DND-41 (cell line): ENCODE data around the gene FGF14.

Experiments
- ATAC-seq: fragments of 200-7000 bp; cut with Tn5 transposase; 3 replicates; pipeline ENCODE4 v1.9.1; 2021; ENCODE audit warnings: low read depth; ENCODE audit not compliant: insufficient read depth
- DNase-seq: peaks from one replicate; pipeline ENCODE4 v3.0.0-alpha.2; 2020
- H2AFZ ChIP-seq: 2 replicates; pipeline ENCODE4 v1.6.0; 2012; ENCODE audit warnings: low read depth, low read length
- H3K27ac ChIP-seq: 2 replicates; pipeline ENCODE4 v1.5.1; 2012; ENCODE audit warnings: low read length, inconsistent platforms
- H3K27me3 ChIP-seq: fragments of 200-600 bp; sonication (generic); 2 replicates; pipeline ENCODE4 v1.6.0; 2012; ENCODE audit warnings: low read length, mild to moderate bottlenecking, inconsistent platforms; ENCODE audit not compliant: insufficient read depth, poor library complexity
- H3K36me3 ChIP-seq: 2 replicates; pipeline ENCODE4 v1.5.1; 2012; ENCODE audit warnings: low read length, inconsistent platforms; ENCODE audit not compliant: insufficient read depth
- H3K4me1 ChIP-seq: 2 replicates; pipeline ENCODE4 v1.5.1; 2012; ENCODE audit warnings: mild to moderate bottlenecking, low read length; ENCODE audit not compliant: insufficient read depth
- H3K4me2 ChIP-seq: 2 replicates; pipeline ENCODE4 v1.6.0; 2012; ENCODE audit warnings: mild to moderate bottlenecking, moderate library complexity, low read length, inconsistent platforms; ENCODE audit not compliant: insufficient read depth
- H3K4me3 ChIP-seq, 2 experiments: fragments of 200-600 bp in 1 of 2; shearing (Covaris generic) in 1 of 2; 2 replicates each; pipeline ENCODE4 v1.5.1; 2012 to 2016; ENCODE audit warnings: inconsistent platforms in 2 of 2, low read length in 2 of 2, mild to moderate bottlenecking in 2 of 2, low read depth in 1 of 2, moderate library complexity in 1 of 2
- H3K79me2 ChIP-seq: 2 replicates; pipeline ENCODE4 v1.6.0; 2012; ENCODE audit warnings: low read length, inconsistent platforms; ENCODE audit not compliant: insufficient read depth
- H3K9ac ChIP-seq: 2 replicates; pipeline ENCODE4 v1.6.0; 2012; ENCODE audit warnings: low read depth, mild to moderate bottlenecking, inconsistent platforms, low read length, moderate library complexity
- H3K9me3 ChIP-seq: 2 replicates; pipeline ENCODE4 v1.5.1; 2012; ENCODE audit warnings: low read length, moderate library complexity, mild to moderate bottlenecking, inconsistent platforms; ENCODE audit not compliant: insufficient read depth, severe bottlenecking
- H4K20me1 ChIP-seq: 2 replicates; pipeline ENCODE4 v1.6.0; 2012; ENCODE audit warnings: low read length; ENCODE audit not compliant: insufficient read depth
- EZH2 ChIP-seq: IDR thresholded peaks from 3 replicates; pipeline ENCODE4 v1.6.1; 2012; ENCODE audit warnings: borderline replicate concordance, low read depth, mild to moderate bottlenecking, moderate library complexity, low read length, inconsistent platforms; ENCODE audit not compliant: severe bottlenecking
- TF ChIP-seq, protein P1 (sequence below): IDR thresholded peaks from 2 replicates; pipeline ENCODE4 v1.5.1; 2012; ENCODE audit warnings: borderline replicate concordance, low read length, moderate library complexity, mild to moderate bottlenecking; ENCODE audit not compliant: poor library complexity, severe bottlenecking; ENCODE audit errors: extremely low read depth

FGF14 gene

DNA sequence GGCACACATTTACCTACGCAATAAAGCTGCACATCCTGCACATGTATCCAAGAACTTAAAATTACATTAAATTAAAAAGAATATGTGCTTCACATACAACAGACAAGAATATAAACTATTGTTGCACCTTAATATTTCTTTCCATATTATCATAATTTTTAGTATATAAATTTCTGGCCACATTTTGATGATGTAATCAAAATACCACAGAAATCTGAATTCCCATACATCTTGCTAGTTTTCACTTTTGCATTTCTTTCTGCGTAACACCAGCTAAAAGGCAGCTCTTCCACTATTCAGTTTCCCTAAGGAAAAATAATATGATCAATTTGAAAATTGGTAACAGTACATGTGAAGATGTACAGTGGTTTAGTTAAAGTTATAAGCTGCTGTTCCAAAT lies 42.6 kb downstream of the FGF14 start:
- TF ChIP-seq EZH2 = no peak
- TF ChIP-seq, protein P1, sequence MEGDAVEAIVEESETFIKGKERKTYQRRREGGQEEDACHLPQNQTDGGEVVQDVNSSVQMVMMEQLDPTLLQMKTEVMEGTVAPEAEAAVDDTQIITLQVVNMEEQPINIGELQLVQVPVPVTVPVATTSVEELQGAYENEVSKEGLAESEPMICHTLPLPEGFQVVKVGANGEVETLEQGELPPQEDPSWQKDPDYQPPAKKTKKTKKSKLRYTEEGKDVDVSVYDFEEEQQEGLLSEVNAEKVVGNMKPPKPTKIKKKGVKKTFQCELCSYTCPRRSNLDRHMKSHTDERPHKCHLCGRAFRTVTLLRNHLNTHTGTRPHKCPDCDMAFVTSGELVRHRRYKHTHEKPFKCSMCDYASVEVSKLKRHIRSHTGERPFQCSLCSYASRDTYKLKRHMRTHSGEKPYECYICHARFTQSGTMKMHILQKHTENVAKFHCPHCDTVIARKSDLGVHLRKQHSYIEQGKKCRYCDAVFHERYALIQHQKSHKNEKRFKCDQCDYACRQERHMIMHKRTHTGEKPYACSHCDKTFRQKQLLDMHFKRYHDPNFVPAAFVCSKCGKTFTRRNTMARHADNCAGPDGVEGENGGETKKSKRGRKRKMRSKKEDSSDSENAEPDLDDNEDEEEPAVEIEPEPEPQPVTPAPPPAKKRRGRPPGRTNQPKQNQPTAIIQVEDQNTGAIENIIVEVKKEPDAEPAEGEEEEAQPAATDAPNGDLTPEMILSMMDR = no peak
- DNase-seq = no peak
- no peaks in the 10 kb centered on the region for H3K4me1 ChIP-seq

DNA sequence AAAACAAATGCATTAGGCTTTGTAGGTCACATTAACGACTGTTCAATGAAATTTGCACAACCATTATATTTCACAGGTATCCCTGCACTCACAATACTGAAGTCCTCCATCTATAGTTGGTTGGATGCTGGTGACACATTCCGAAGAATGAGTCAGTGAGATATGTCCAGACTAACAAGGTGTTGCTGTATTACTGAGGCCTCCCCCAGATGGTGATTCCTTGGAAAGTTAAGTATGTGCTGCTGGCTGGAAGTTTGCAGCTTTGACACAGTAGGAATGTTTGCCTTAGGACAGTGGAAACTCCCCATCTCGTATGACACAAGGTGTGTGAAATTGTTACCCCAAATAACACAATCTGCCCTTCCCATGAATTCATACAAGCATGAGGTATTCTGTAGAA lies 46.6 kb downstream of the FGF14 start:
- no peak for ATAC-seq

More for the DNA sequence above, 42.6 kb downstream of the FGF14 start:
- Histone ChIP-seq H3K4me3 (no peak overlapping the region), H4K20me1 (no peaks in the 10 kb centered on the region), H3K27ac (no peak overlapping the region), H3K79me2 (no peaks in the 10 kb centered on the region), H3K27me3 (no peaks in the 10 kb centered on the region), H3K9ac (no peak overlapping the region), H2AFZ (no peak overlapping the region), H3K4me2 (no peak overlapping the region), H3K9me3 (no peaks in the 10 kb centered on the region), H3K36me3 (no peaks in the 10 kb centered on the region)
- ATAC-seq = no peak

DNA sequence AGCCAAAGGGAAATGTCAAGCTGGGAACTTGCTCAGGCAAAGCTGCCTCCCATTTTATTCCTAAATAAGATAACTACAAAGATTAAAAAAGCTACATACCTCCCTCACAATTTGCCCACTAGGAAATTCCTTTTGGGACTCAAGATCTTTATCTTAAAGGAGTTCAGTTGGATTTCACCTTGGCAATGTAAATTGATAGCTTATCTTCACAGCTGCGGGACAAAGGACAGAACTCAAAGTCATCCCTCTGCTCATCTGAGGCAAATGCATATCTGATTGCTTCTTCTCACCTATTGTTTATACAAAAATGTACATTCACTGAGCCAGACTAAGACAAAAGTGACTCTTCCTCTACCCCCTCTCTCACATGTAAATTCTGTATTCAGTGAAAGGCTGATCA lies 47.8 kb downstream of the FGF14 start:
- Histone ChIP-seq H3K9me3 (no peaks in the 10 kb centered on the region), H4K20me1 (no peaks in the 10 kb centered on the region)
- no peak for DNase-seq

More for the DNA sequence above, 46.6 kb downstream of the FGF14 start:
- Histone ChIP-seq H3K36me3 (no peaks in the 10 kb centered on the region), H3K27ac (no peak overlapping the region), H3K4me1 (no peaks in the 10 kb centered on the region), H2AFZ (no peak overlapping the region), H3K4me2 (no peak overlapping the region), H3K4me3 (no peak overlapping the region), H3K79me2 (no peaks in the 10 kb centered on the region), H4K20me1 (no peaks in the 10 kb centered on the region), H3K27me3 (no peaks in the 10 kb centered on the region), H3K9me3 (no peaks in the 10 kb centered on the region), H3K9ac (no peak overlapping the region)
- no peak for DNase-seq
- TF ChIP-seq, protein P1 = no peak
- TF ChIP-seq EZH2 = no peak

More for the DNA sequence above, 47.8 kb downstream of the FGF14 start:
- ATAC-seq = no peak
- Histone ChIP-seq H3K4me1 (no peaks in the 10 kb centered on the region), H2AFZ (no peak overlapping the region), H3K36me3 (no peaks in the 10 kb centered on the region), H3K79me2 (no peaks in the 10 kb centered on the region), H3K27ac (no peak overlapping the region), H3K4me2 (no peak overlapping the region), H3K9ac (no peak overlapping the region), H3K27me3 (no peaks in the 10 kb centered on the region), H3K4me3 (no peak overlapping the region)
- no peak for TF ChIP-seq EZH2
- TF ChIP-seq, protein P1 = no peak
